ENCODE data around the gene ATAD3C. TPM values are rescaled to one million over a fixed set of nuclear protein-coding genes. Genes with fewer than 3 reads are reported as not detected.
A peak's percentile ranks its signal among the peaks of the same experiment; 100 is the strongest.
"Not testable (repeated sequence)": the region's sequence is repeated elsewhere in the genome, so short reads cannot be mapped to it uniquely, and the experiment has no call there.

Gene ATAD3C
- total RNA-seq, 4 donors from 2014 or later: 0.47 to 1.1 (median 0.94) TPM; not detected in 1

DNA sequence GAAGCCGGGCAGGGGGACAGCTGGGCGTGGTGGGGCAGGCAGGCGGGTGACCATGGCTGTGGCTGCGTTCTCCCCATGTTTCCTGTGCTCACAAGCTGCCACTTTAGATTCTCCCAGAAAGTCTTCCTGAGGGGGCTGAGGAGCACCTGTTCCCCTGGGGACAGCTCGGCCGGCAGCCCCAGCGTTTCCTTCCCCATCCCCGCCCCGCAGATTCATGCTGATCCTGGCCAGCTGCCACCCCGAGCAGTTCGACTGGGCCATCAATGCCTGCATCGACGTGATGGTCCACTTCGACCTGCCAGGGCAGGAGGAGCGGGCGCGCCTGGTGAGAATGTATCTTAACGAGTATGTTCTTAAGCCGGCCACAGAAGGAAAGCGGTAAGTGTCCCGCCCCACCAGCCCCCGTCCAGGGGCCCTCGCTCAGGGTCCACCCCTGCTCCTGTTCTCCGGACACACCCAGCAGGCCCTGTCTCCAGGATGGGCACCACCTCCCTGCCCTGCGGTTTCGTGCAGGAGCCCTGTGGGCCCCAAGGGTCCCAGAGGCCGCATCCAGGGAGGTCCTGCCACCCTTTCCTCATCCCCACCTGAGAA is 11.1 kb downstream of the ATAD3C start:
- Histone ChIP-seq H3K36me3 (no peaks in the 10 kb centered on the region), H3K9me3 (no peaks in the 10 kb centered on the region), H3K4me3 (no peak overlapping the region), H3K27ac (no peak overlapping the region), H3K4me1 (no peaks in the 10 kb centered on the region), H3K27me3 (no peaks in the 10 kb centered on the region)
- ATAC-seq: no peak
- TF ChIP-seq POLR2A (IDR thresholded peaks at IDR 0.05) (no peak), POLR2AphosphoS5 (IDR thresholded peaks at IDR 0.05) (no peak), EP300 (IDR thresholded peaks at IDR 0.05) (no peak)
- 73 to 92% methylated on average over 6 to 11 of the region's 27 CpGs for WGBS, 2 donors (ENCODE audit: low coverage in 1 of 2)

GRCh38 chr1:1461721-1462317 is 12.3 kb downstream of the ATAD3C start:
- ATAC-seq: no peak
- no peak overlapping the region for H3K4me3 ChIP-seq
- H3K4me1 ChIP-seq: no peaks in the 10 kb centered on the region
- no peaks in the 10 kb centered on the region for H3K9me3 ChIP-seq
- H3K27me3 ChIP-seq: no peaks in the 10 kb centered on the region
- peak overlapping the region in 1 of 4 donors; percentile 32 for H3K27ac ChIP-seq
- TF ChIP-seq POLR2AphosphoS5 (IDR thresholded peaks at IDR 0.05): no peak
- WGBS, 2 donors (ENCODE audit: low coverage in 1 of 2): 73% methylated on average over 5 of the region's 18 CpGs; no CpG with 5 or more reads in 1 of the 2 donors
- H3K36me3 ChIP-seq: no peaks in the 10 kb centered on the region

DNA sequence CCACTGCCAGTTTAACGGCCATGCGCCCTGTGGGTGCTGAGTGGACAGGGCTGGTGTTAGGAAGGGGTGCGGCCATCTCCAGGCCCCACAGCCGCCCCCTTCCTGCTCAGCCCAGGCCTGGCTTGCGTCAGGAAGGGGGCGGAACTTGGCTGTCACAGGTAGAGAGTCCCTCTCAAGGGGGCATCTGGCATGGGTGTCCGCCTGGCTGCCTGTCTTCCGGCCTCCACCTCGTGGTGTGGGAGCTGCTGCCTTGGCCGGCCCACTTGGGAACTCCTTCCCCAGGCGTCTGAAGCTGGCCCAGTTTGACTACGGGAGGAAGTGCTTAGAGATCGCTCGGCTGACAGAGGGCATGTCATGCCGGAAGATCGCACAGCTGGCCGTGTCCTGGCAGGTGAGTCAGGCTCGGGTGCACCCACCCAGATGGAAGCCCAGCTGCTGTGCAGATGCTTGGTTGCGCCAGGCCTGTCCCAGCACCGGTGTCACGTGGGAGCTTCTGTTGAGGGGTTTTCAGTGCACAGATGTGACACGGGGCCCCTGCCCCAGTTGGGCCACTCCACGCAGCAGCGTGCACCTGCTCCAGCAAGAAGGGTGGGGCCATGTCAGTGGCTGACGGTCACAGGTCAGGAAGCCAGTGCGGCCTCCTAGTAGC is 13.0 kb downstream of the ATAD3C start:
- no peaks in the 10 kb centered on the region for H3K36me3 ChIP-seq
- ATAC-seq: peak; percentile 60
- H3K4me1 ChIP-seq: no peaks in the 10 kb centered on the region
- no peaks in the 10 kb centered on the region for H3K27me3 ChIP-seq
- no peak for TF ChIP-seq POLR2A (IDR thresholded peaks at IDR 0.05)
- no peak for TF ChIP-seq EP300 (IDR thresholded peaks at IDR 0.05)
- TF ChIP-seq, protein P1, sequence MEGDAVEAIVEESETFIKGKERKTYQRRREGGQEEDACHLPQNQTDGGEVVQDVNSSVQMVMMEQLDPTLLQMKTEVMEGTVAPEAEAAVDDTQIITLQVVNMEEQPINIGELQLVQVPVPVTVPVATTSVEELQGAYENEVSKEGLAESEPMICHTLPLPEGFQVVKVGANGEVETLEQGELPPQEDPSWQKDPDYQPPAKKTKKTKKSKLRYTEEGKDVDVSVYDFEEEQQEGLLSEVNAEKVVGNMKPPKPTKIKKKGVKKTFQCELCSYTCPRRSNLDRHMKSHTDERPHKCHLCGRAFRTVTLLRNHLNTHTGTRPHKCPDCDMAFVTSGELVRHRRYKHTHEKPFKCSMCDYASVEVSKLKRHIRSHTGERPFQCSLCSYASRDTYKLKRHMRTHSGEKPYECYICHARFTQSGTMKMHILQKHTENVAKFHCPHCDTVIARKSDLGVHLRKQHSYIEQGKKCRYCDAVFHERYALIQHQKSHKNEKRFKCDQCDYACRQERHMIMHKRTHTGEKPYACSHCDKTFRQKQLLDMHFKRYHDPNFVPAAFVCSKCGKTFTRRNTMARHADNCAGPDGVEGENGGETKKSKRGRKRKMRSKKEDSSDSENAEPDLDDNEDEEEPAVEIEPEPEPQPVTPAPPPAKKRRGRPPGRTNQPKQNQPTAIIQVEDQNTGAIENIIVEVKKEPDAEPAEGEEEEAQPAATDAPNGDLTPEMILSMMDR (IDR thresholded peaks at IDR 0.05): no peak
- no peak for TF ChIP-seq POLR2AphosphoS5 (IDR thresholded peaks at IDR 0.05)
- peak overlapping the region in 1 of 4 donors; percentile 32 for H3K27ac ChIP-seq
- H3K9me3 ChIP-seq: no peaks in the 10 kb centered on the region
- WGBS, 2 donors (ENCODE audit: low coverage in 1 of 2): 100% methylated on average over 1 of the region's 26 CpGs; no CpG with 5 or more reads in 1 of the 2 donors
- H3K4me3 ChIP-seq: no peak overlapping the region

GRCh38 chr1:1463312-1463711 is 13.8 kb downstream of the ATAD3C start:
- ATAC-seq: no peak

DNA sequence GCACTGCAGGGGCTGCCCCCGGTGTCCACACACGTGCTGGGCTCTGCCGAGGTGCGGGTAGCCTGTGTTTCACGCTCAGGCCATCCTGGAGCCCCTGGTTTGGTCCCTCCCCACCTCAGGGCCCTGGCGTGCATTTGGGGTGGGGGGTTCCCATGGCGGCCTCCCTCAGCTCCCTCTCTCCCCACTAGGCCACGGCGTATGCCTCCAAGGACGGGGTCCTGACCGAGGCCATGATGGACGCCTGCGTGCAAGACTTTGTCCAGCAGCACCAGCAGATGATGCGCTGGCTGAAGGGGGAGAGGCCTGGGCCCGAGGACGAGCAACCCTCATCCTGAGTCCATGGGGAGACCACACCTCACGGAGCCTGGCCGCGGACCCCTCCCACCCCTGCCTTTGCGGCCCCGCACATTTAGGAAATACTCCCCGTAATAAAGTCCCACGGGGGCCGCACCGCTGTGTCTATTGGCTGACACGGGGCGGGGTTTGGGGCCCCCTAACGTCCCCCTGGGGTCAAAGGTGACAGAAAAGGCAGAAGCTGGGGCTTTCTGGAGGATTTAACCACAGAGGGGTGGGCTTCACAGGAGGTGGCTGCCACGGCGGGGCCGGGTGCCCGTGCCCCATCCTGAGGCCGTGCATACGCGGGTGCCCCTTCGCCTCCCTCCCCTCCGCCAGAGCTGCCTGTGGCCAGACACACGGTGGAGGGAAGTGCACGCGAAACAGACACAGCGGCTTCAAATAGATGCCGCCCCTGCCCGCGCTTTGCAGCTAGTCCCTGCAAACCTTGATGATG is 18.9 kb downstream of the ATAD3C start:
- H3K4me1 ChIP-seq: peaks cover 0 to 20% (median 12%) of the 10 kb centered on the region in 3 donors
- not testable (repeated sequence) for H3K27ac ChIP-seq, H3K4me3 ChIP-seq, H3K36me3 ChIP-seq, ATAC-seq, H3K9me3 ChIP-seq, H3K27me3 ChIP-seq
- WGBS, 2 donors (ENCODE audit: low coverage in 1 of 2): 90% methylated on average over 2 of the region's 44 CpGs; no CpG with 5 or more reads in 1 of the 2 donors

More at GRCh38 chr1:1463312-1463711, 13.8 kb downstream of the ATAD3C start:
- Histone ChIP-seq H3K27me3 (no peaks in the 10 kb centered on the region), H3K4me1 (no peaks in the 10 kb centered on the region), H3K27ac (no peak overlapping the region), H3K4me3 (no peak overlapping the region), H3K36me3 (no peaks in the 10 kb centered on the region), H3K9me3 (no peaks in the 10 kb centered on the region)
- no peak for TF ChIP-seq EP300 (IDR thresholded peaks at IDR 0.05)
- TF ChIP-seq, protein P1 (IDR thresholded peaks at IDR 0.05): no peak
- no peak for TF ChIP-seq POLR2AphosphoS5 (IDR thresholded peaks at IDR 0.05)
- TF ChIP-seq POLR2A (IDR thresholded peaks at IDR 0.05): no peak
- 68 to 100% methylated on average over 1 to 4 of the region's 7 CpGs for WGBS, 2 donors (ENCODE audit: low coverage in 1 of 2)

All from gastroesophageal sphincter (tissue), 4 donors.